ENCODE data around the gene LRRC4.

DNA sequence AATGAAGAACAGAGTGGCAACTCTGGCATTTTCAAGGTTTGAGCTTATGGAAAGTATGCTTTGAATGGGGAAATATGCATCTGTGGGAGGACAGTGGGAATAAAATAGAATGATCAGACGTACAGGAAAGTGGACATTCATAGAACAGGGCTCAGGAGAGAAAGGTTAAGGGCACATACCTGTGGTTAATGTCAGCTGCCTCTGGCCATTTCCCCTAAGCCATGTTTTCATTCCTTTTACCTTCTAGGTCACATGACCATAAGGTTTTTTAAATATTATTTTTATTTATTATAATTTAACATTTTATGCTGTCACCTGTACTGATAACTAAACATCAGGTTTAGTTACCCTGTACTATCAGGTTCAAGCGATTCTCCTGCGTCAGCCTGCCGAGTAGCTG is 52.8 kb downstream of the LRRC4 start:
- TF ChIP-seq, protein P1, sequence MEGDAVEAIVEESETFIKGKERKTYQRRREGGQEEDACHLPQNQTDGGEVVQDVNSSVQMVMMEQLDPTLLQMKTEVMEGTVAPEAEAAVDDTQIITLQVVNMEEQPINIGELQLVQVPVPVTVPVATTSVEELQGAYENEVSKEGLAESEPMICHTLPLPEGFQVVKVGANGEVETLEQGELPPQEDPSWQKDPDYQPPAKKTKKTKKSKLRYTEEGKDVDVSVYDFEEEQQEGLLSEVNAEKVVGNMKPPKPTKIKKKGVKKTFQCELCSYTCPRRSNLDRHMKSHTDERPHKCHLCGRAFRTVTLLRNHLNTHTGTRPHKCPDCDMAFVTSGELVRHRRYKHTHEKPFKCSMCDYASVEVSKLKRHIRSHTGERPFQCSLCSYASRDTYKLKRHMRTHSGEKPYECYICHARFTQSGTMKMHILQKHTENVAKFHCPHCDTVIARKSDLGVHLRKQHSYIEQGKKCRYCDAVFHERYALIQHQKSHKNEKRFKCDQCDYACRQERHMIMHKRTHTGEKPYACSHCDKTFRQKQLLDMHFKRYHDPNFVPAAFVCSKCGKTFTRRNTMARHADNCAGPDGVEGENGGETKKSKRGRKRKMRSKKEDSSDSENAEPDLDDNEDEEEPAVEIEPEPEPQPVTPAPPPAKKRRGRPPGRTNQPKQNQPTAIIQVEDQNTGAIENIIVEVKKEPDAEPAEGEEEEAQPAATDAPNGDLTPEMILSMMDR (IDR thresholded peaks at IDR 0.05; ENCODE audit: low read length), result no peak
- no peak for TF ChIP-seq EZH2 (optimal IDR thresholded peaks at IDR 0.05; ENCODE audit: low read depth, low read length)

All from MM.1S (cell line).